Liver (tissue), 9 donors: ENCODE results near the gene CACNA1D. TPM values are rescaled to one million over a fixed set of nuclear protein-coding genes. Genes with fewer than 3 reads are reported as not detected.

ENCODE experiments used
- DNase-seq: peaks from one replicate; pipeline ENCODE4 v3.0.0-alpha.2; 2017; ENCODE audit warnings: low spot score
- H3K27ac ChIP-seq, 2 donors: one replicate each; pipeline ENCODE4 v1.7.0; 2013; ENCODE audit warnings: inconsistent platforms in 2 of 2, low read length in 2 of 2, control low read depth in 1 of 2, low read depth in 1 of 2, mild to moderate bottlenecking in 1 of 2
- H3K27me3 ChIP-seq, 4 donors: one replicate each; pipeline versions ENCODE4 v1.6.1 to v1.7.0; 2013; ENCODE audit warnings: low read length in 3 of 4, inconsistent platforms in 1 of 4, mild to moderate bottlenecking in 1 of 4, moderate library complexity in 1 of 4; ENCODE audit not compliant: control insufficient read depth in 4 of 4, insufficient read depth in 4 of 4
- H3K36me3 ChIP-seq, 4 donors: one replicate each; pipeline versions ENCODE4 v1.6.1 to v1.7.0; 2013; ENCODE audit warnings: low read length in 3 of 4, mild to moderate bottlenecking in 3 of 4, low read depth in 1 of 4, moderate library complexity in 1 of 4; ENCODE audit not compliant: control insufficient read depth in 4 of 4, insufficient read depth in 3 of 4
- H3K4me1 ChIP-seq, 4 donors: one replicate each; pipeline versions ENCODE4 v1.6.1 to v1.7.0; 2013; ENCODE audit warnings: low read length in 3 of 4, mild to moderate bottlenecking in 3 of 4, moderate library complexity in 1 of 4; ENCODE audit not compliant: control insufficient read depth in 4 of 4, insufficient read depth in 4 of 4
- H3K4me3 ChIP-seq, 3 donors: one replicate each; pipeline versions ENCODE4 v1.6.1 to v1.7.0; 2013; ENCODE audit warnings: low read length in 3 of 3, control low read depth in 1 of 3, low read depth in 1 of 3, mild to moderate bottlenecking in 1 of 3
- H3K9ac ChIP-seq, 2 donors: one replicate each; pipeline ENCODE4 v1.7.0; 2013; ENCODE audit warnings: low read length in 2 of 2, mild to moderate bottlenecking in 2 of 2, moderate library complexity in 2 of 2, control low read depth in 1 of 2, low read depth in 1 of 2
- H3K9me3 ChIP-seq, 4 donors: one replicate each; pipeline versions ENCODE4 v1.6.1 to v1.7.0; 2013; ENCODE audit warnings: low read length in 3 of 4; ENCODE audit not compliant: control insufficient read depth in 4 of 4
- ATF3 ChIP-seq: IDR thresholded peaks from 2 replicates; pipeline ENCODE4 v1.6.1; 2016; ENCODE audit warnings: antibody characterized with exemption
- EGR1 ChIP-seq, 2 donors: IDR thresholded peaks; 2 replicates each; pipeline ENCODE4 v1.6.1; 2016 to 2018; ENCODE audit warnings: antibody characterized with exemption in 2 of 2, low read depth in 2 of 2
- FOXA1 ChIP-seq: IDR thresholded peaks from 2 replicates; pipeline ENCODE4 v1.6.1; 2016; ENCODE audit warnings: antibody characterized with exemption
- FOXA2 ChIP-seq: IDR thresholded peaks from 2 replicates; pipeline ENCODE4 v1.6.1; 2016; ENCODE audit warnings: antibody characterized with exemption
- GABPA ChIP-seq, 2 donors: IDR thresholded peaks in 1 of 2; conservative IDR thresholded peaks in 1 of 2; 2 replicates each; pipeline ENCODE4 v1.6.1; 2016; ENCODE audit warnings: antibody characterized with exemption in 2 of 2, mild to moderate bottlenecking in 1 of 2, moderate library complexity in 1 of 2
- HNF4A ChIP-seq, 2 donors: conservative IDR thresholded peaks; 2 replicates each; pipeline ENCODE4 v1.6.1; 2016; ENCODE audit warnings: antibody characterized with exemption in 2 of 2, mild to moderate bottlenecking in 2 of 2
- HNF4G ChIP-seq: IDR thresholded peaks from 2 replicates; pipeline ENCODE4 v1.6.1; 2016; ENCODE audit warnings: antibody characterized with exemption
- JUND ChIP-seq, 2 donors: IDR thresholded peaks; 2 replicates each; pipeline ENCODE4 v1.6.1; 2016; ENCODE audit warnings: antibody characterized with exemption in 2 of 2
- MAX ChIP-seq: IDR thresholded peaks from 2 replicates; pipeline ENCODE4 v1.6.1; 2016; ENCODE audit warnings: antibody characterized with exemption
- NR2F2 ChIP-seq: IDR thresholded peaks from 2 replicates; pipeline ENCODE4 v1.6.1; 2016; ENCODE audit warnings: antibody characterized with exemption
- RAD21 ChIP-seq, 2 donors: IDR thresholded peaks; 2 replicates each; pipeline ENCODE4 v1.6.1; 2016; ENCODE audit warnings: antibody characterized with exemption in 2 of 2, mild to moderate bottlenecking in 2 of 2
- REST ChIP-seq: IDR thresholded peaks from 2 replicates; pipeline ENCODE4 v1.6.1; 2016; ENCODE audit warnings: antibody characterized with exemption, mild to moderate bottlenecking
- RXRA ChIP-seq, 2 donors: IDR thresholded peaks; 2 replicates each; pipeline ENCODE4 v1.6.1; 2017 to 2018; ENCODE audit warnings: antibody characterized with exemption in 2 of 2, mild to moderate bottlenecking in 1 of 2
- SP1 ChIP-seq: IDR thresholded peaks from 2 replicates; pipeline ENCODE4 v1.6.1; 2018; ENCODE audit warnings: antibody characterized with exemption, mild to moderate bottlenecking
- TAF1 ChIP-seq: conservative IDR thresholded peaks from 2 replicates; pipeline ENCODE4 v1.6.1; 2016; ENCODE audit warnings: antibody characterized with exemption, mild to moderate bottlenecking
- YY1 ChIP-seq: IDR thresholded peaks from 2 replicates; pipeline ENCODE4 v1.6.1; 2016; ENCODE audit warnings: antibody characterized with exemption, mild to moderate bottlenecking
- WGBS: extraction: QIAGEN DNeasy Blood & Tissue Kit; methylation state at CpG from one replicate; pipeline ENCODE4 v1.1.7; 2013; 5-methylcytosine and 5-hydroxymethylcytosine counted together
- polyA plus RNA-seq, 2 donors: library from polyadenylated mRNA; stranded (reverse) in 1 of 2; unstranded in 1 of 2; fragments of 200-250 nt in 1 of 2; fragments of >200 nt in 1 of 2; fragmentation: Nextera tagmentation in 1 of 2; extraction: Ambion mirVana in 1 of 2; gene quantifications; one replicate each; pipeline versions ENCODE4 v1.2.1 to v1.2.3, GENCODE V29; 2013 to 2015
- total RNA-seq, 2 donors: library from RNA; depleted of rRNA; stranded (reverse); fragments of >200 nt; gene quantifications; one replicate each; pipeline ENCODE4 v1.2.3, GENCODE V29; 2014
- TF ChIP-seq, protein P1 (sequence below): fragments of 150-350 bp; IDR thresholded peaks from 2 replicates; pipeline ENCODE4 v1.5.1; 2017; ENCODE audit warnings: improper control_type of control experiment, low read depth, low read length; ENCODE audit not compliant: missing input control
- donor health status: healthy.
- donor health status: healthy.
- donor health status: healthy.
- donor health status: healthy.
- donor health status: healthy.

Gene CACNA1D
- total and polyA plus RNA-seq, 4 donors: 1.8 to 18.9 (median 3.4) TPM

DNA sequence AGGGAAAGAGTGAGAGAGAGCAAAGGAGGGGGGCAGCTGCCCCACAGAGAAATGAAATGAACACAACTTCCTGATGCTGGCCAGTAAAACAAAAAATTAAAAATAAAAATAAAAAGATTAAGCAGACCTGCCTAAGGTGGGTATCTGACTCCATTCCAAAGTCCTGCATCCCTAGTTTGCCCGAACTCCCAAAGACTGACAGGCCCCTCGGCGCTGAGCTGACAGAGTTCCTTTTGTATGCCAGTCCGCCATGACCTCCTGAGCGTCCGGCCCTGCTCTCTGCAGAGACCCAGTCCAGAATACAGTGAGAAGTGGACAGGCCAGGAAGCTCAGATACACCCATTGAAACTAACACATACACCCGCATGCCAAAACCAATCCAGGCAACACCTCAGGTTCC lies 296.9 kb downstream of the CACNA1D start:
- no peak for DNase-seq
- H3K9me3 ChIP-seq: no peaks in the 10 kb centered on the region
- H3K27me3 ChIP-seq: no peaks in the 10 kb centered on the region
- TF ChIP-seq HNF4A (conservative IDR thresholded peaks at IDR 0.05) (no peak), REST (no peak), RAD21 (IDR thresholded peaks at IDR 0.05) (no peak), FOXA1 (no peak)
- H3K4me3 ChIP-seq: no peak overlapping the region
- no peaks in the 10 kb centered on the region for H3K4me1 ChIP-seq
- H3K27ac ChIP-seq: no peak overlapping the region
- 95% methylated on average over 7 of the region's 7 CpGs for WGBS
- no peaks in the 10 kb centered on the region for H3K36me3 ChIP-seq
- H3K9ac ChIP-seq: no peak overlapping the region

DNA sequence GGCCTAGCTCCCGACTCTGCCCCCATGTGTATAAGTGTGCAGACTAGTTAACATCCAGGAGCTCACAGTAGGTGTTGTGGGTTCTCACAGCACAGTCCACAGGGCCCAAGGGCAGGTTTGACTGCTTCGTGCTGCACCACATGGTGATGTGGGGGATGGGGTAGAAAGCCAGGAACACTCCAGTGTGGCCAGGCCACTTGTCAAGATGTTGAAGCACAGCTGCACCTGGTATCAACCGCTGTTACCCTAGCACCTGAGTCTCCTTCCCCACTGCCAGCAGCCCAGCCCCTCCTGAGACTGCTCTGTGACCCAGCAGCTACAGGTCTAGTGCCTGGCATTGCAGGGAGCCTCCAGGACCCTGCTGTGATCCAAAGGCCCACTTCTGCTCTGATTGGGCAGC lies 298.5 kb downstream of the CACNA1D start:
- no peak overlapping the region for H3K9ac ChIP-seq
- no peaks in the 10 kb centered on the region for H3K27me3 ChIP-seq
- H3K36me3 ChIP-seq: no peaks in the 10 kb centered on the region
- no peaks in the 10 kb centered on the region for H3K9me3 ChIP-seq
- no peak overlapping the region for H3K27ac ChIP-seq
- 94% methylated on average over 3 of the region's 3 CpGs for WGBS
- DNase-seq: no peak
- H3K4me3 ChIP-seq: no peak overlapping the region
- no peaks in the 10 kb centered on the region for H3K4me1 ChIP-seq
- TF ChIP-seq HNF4G: no peak
- no peak for TF ChIP-seq EGR1 (IDR thresholded peaks at IDR 0.05; ENCODE audit: low read depth in 2 of 2)
- TF ChIP-seq SP1: no peak
- TF ChIP-seq RXRA (IDR thresholded peaks at IDR 0.05): no peak
- no peak for TF ChIP-seq HNF4A (conservative IDR thresholded peaks at IDR 0.05)
- no peak for TF ChIP-seq YY1
- TF ChIP-seq ATF3: no peak
- no peak for TF ChIP-seq JUND (IDR thresholded peaks at IDR 0.05)
- no peak for TF ChIP-seq TAF1
- TF ChIP-seq FOXA2: no peak
- no peak for TF ChIP-seq GABPA (IDR thresholded peaks at IDR 0.05 in 1 of 2, conservative IDR thresholded peaks at IDR 0.05 in 1 of 2)
- TF ChIP-seq, protein P1, sequence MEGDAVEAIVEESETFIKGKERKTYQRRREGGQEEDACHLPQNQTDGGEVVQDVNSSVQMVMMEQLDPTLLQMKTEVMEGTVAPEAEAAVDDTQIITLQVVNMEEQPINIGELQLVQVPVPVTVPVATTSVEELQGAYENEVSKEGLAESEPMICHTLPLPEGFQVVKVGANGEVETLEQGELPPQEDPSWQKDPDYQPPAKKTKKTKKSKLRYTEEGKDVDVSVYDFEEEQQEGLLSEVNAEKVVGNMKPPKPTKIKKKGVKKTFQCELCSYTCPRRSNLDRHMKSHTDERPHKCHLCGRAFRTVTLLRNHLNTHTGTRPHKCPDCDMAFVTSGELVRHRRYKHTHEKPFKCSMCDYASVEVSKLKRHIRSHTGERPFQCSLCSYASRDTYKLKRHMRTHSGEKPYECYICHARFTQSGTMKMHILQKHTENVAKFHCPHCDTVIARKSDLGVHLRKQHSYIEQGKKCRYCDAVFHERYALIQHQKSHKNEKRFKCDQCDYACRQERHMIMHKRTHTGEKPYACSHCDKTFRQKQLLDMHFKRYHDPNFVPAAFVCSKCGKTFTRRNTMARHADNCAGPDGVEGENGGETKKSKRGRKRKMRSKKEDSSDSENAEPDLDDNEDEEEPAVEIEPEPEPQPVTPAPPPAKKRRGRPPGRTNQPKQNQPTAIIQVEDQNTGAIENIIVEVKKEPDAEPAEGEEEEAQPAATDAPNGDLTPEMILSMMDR: no peak
- TF ChIP-seq NR2F2: no peak
- TF ChIP-seq RAD21 (IDR thresholded peaks at IDR 0.05): no peak
- TF ChIP-seq MAX: no peak
